ENCODE results near the gene NONO. TPM values are rescaled to one million over a fixed set of nuclear protein-coding genes. Genes with fewer than 3 reads are reported as not detected.
"Not testable (repeated sequence)": the region's sequence is repeated elsewhere in the genome, so short reads cannot be mapped to it uniquely, and the experiment has no call there.

Gene NONO
- total RNA-seq, 1 experiment from 2014 or later, result 705 TPM

DNA sequence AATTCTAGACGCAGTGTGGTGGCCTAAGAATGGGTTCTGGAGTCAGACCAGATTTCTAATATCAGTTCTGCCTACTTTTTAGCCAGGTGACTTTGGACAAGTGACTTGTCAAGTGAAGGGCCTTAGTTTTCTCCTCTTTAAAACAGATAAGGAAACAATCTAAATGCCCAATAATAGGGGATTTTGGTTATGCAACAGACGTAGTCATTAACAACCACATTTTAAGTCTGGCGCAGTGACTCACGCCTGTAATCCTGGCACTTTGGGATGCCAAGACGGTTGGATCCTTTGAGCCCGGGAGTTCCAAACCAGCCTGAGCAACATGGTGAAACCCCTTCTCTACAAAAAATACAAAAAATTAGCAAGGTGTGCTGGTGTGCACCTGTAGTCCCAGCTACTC, 27.4 kb upstream of the NONO start:
- Histone ChIP-seq H3K36me3 (ENCODE audit: insufficient read depth, low read length, poor library complexity, severe bottlenecking) (no peaks in the 10 kb centered on the region), H3K27ac (ENCODE audit: low read depth, low read length, poor library complexity, severe bottlenecking) (no peak overlapping the region), H3K9me3 (ENCODE audit: low read depth, low read length, poor library complexity, severe bottlenecking) (no peaks in the 10 kb centered on the region), H3K27me3 (replicated peaks; ENCODE audit: insufficient read depth, low read depth, low read length, poor library complexity) (no peaks in the 10 kb centered on the region), H3K4me3 (ENCODE audit: low read depth, low read length, poor library complexity, severe bottlenecking) (no peak overlapping the region), H3K4me1 (ENCODE audit: insufficient read depth, low read length, poor library complexity, severe bottlenecking) (peaks cover 14% of the 10 kb centered on the region)
- ChIA-PET CTCF (no interaction called here), POLR2A (ENCODE audit: low non-redundant PET) (no interaction called here)
- no peak for TF ChIP-seq EZH2 (IDR thresholded peaks at IDR 0.05; ENCODE audit: borderline replicate concordance, low read depth, low read length, poor library complexity, severe bottlenecking)
- TF ChIP-seq, protein P1, sequence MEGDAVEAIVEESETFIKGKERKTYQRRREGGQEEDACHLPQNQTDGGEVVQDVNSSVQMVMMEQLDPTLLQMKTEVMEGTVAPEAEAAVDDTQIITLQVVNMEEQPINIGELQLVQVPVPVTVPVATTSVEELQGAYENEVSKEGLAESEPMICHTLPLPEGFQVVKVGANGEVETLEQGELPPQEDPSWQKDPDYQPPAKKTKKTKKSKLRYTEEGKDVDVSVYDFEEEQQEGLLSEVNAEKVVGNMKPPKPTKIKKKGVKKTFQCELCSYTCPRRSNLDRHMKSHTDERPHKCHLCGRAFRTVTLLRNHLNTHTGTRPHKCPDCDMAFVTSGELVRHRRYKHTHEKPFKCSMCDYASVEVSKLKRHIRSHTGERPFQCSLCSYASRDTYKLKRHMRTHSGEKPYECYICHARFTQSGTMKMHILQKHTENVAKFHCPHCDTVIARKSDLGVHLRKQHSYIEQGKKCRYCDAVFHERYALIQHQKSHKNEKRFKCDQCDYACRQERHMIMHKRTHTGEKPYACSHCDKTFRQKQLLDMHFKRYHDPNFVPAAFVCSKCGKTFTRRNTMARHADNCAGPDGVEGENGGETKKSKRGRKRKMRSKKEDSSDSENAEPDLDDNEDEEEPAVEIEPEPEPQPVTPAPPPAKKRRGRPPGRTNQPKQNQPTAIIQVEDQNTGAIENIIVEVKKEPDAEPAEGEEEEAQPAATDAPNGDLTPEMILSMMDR (conservative IDR thresholded peaks at IDR 0.05; ENCODE audit: low read depth, low read length), result no peak
- intact Hi-C loops (cut with micrococcal nuclease; ENCODE audit: unreplicated experiment), result no loop called here
- DNase-seq (ENCODE audit: low spot score), result no peak
- no TSS peak for BruUV-seq (replicated peaks)

DNA sequence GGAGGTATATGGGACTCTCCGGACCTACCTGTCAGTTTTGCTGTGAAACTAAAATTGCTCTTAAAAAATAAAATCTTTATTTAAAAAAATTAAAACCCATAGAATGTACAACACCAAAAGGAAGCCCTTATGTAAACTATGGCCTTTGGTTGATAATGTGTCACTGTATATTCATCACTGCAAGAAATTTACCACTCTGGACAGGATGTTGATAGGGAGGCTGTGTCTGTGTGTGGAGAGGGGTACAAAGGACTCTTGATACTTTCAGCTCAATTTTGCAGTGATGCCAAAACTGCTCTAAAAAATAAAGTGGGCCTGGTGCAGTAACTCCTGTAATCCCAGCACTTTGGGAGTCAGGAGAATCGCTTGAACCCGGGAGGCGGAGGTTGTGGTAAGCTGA, 26.6 kb upstream of the NONO start:
- H3K36me3 ChIP-seq (ENCODE audit: insufficient read depth, low read length, poor library complexity, severe bottlenecking), result no peaks in the 10 kb centered on the region
- H3K27ac ChIP-seq (ENCODE audit: low read depth, low read length, poor library complexity, severe bottlenecking), result no peak overlapping the region
- H3K4me3 ChIP-seq (ENCODE audit: low read depth, low read length, poor library complexity, severe bottlenecking), result no peak overlapping the region
- CTCF ChIA-PET, result no interaction called here
- H3K27me3 ChIP-seq (replicated peaks; ENCODE audit: insufficient read depth, low read depth, low read length, poor library complexity), result no peaks in the 10 kb centered on the region
- TF ChIP-seq, protein P1 (conservative IDR thresholded peaks at IDR 0.05; ENCODE audit: low read depth, low read length), result no peak
- no peak for TF ChIP-seq EZH2 (IDR thresholded peaks at IDR 0.05; ENCODE audit: borderline replicate concordance, low read depth, low read length, poor library complexity, severe bottlenecking)
- BruUV-seq (replicated peaks), result no TSS peak
- no peak for DNase-seq (ENCODE audit: low spot score)
- no peaks in the 10 kb centered on the region for H3K9me3 ChIP-seq (ENCODE audit: low read depth, low read length, poor library complexity, severe bottlenecking)
- peaks cover 8% of the 10 kb centered on the region for H3K4me1 ChIP-seq (ENCODE audit: insufficient read depth, low read length, poor library complexity, severe bottlenecking)
- intact Hi-C loops (cut with micrococcal nuclease; ENCODE audit: unreplicated experiment), result no loop called here
- POLR2A ChIA-PET (ENCODE audit: low non-redundant PET), result interaction anchor here (0.9 kb wide), 1 partner anchor 73 kb away, joined by 4 read pairs; no protein-coding TSS in a partner anchor

GRCh38 chrX:71268624-71269023, 14.8 kb upstream of the NONO start:
- H3K4me1 ChIP-seq (ENCODE audit: insufficient read depth, low read length, poor library complexity, severe bottlenecking); H3K27me3 ChIP-seq (replicated peaks; ENCODE audit: insufficient read depth, low read depth, low read length, poor library complexity); H3K9me3 ChIP-seq (ENCODE audit: low read depth, low read length, poor library complexity, severe bottlenecking); intact Hi-C loops (cut with micrococcal nuclease; ENCODE audit: unreplicated experiment); H3K36me3 ChIP-seq (ENCODE audit: insufficient read depth, low read length, poor library complexity, severe bottlenecking); BruUV-seq (replicated peaks); H3K4me3 ChIP-seq (ENCODE audit: low read depth, low read length, poor library complexity, severe bottlenecking); POLR2A ChIA-PET (ENCODE audit: low non-redundant PET); DNase-seq (ENCODE audit: low spot score); H3K27ac ChIP-seq (ENCODE audit: low read depth, low read length, poor library complexity, severe bottlenecking); CTCF ChIA-PET: not testable (repeated sequence)

DNA sequence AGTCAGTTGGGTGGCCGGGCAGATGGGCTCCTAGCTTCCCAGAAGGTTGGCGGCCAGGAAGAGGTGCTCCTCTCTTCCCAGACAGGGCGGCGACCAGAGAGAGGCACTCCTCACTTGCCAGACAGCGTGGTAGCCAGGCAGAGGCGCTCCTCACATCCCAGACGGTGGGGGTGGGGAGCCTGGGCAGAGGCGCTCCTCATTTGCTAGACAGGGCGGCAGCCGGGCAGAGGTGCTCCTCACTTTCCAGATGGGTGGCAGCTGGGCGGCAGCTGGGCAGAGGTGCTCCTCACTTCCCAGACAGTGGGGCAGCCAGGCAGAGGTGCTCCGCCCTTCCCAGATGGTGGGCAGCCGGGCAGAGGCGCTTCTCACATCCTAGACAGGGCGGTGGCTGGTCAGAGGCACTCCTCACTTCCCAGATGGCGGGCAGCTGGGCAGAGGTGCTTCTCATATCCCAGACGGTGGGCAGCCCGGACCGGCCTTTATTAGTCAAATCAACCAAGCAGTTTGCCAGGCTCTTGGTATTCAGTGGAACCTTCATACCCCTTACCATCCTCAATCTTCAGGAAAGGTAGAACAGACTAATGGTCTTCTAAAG, 13.5 kb upstream of the NONO start:
- Histone ChIP-seq H3K4me1 (ENCODE audit: insufficient read depth, low read length, poor library complexity, severe bottlenecking) (no peaks in the 10 kb centered on the region), H3K27ac (ENCODE audit: low read depth, low read length, poor library complexity, severe bottlenecking) (no peak overlapping the region), H3K4me3 (ENCODE audit: low read depth, low read length, poor library complexity, severe bottlenecking) (no peak overlapping the region), H3K9me3 (ENCODE audit: low read depth, low read length, poor library complexity, severe bottlenecking) (no peaks in the 10 kb centered on the region), H3K36me3 (ENCODE audit: insufficient read depth, low read length, poor library complexity, severe bottlenecking) (no peaks in the 10 kb centered on the region), H3K27me3 (replicated peaks; ENCODE audit: insufficient read depth, low read depth, low read length, poor library complexity) (no peaks in the 10 kb centered on the region)
- POLR2A ChIA-PET (ENCODE audit: low non-redundant PET), result no interaction called here
- DNase-seq (ENCODE audit: low spot score), result no peak
- no TSS peak for BruUV-seq (replicated peaks)
- CTCF ChIA-PET, result no interaction called here
- TF ChIP-seq, protein P1 (conservative IDR thresholded peaks at IDR 0.05; ENCODE audit: low read depth, low read length), result no peak
- TF ChIP-seq EZH2 (IDR thresholded peaks at IDR 0.05; ENCODE audit: borderline replicate concordance, low read depth, low read length, poor library complexity, severe bottlenecking), result no peak
- intact Hi-C loops (cut with micrococcal nuclease; ENCODE audit: unreplicated experiment), result no loop called here

DNA sequence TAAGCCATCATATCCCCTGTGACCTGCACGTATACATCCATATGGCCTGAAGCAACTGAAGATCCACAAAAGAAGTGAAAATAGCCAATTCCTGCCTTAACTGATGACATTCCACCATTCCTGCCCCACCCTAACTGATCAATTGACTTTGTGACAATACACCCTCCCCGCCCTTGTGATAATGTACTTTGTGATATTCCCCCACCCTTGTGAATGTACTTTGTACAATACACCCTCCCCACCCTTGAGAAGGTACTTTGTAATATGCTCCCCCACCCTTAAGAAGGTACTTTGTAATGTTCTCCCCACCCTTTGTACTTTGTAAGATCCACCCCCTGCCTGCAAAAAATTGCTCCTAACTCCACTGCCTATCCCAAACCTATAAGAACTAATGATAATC, 11.1 kb upstream of the NONO start:
- H3K4me3 ChIP-seq (ENCODE audit: low read depth, low read length, poor library complexity, severe bottlenecking); BruUV-seq (replicated peaks); H3K36me3 ChIP-seq (ENCODE audit: insufficient read depth, low read length, poor library complexity, severe bottlenecking); H3K27me3 ChIP-seq (replicated peaks; ENCODE audit: insufficient read depth, low read depth, low read length, poor library complexity); POLR2A ChIA-PET (ENCODE audit: low non-redundant PET); H3K27ac ChIP-seq (ENCODE audit: low read depth, low read length, poor library complexity, severe bottlenecking); H3K9me3 ChIP-seq (ENCODE audit: low read depth, low read length, poor library complexity, severe bottlenecking); H3K4me1 ChIP-seq (ENCODE audit: insufficient read depth, low read length, poor library complexity, severe bottlenecking); DNase-seq (ENCODE audit: low spot score); CTCF ChIA-PET; intact Hi-C loops (cut with micrococcal nuclease; ENCODE audit: unreplicated experiment): not testable (repeated sequence)

Data from A673 (cell line).